Measurements from ENCODE around the gene PSAP.

- TF ChIP-seq CTCF (IDR thresholded peaks at IDR 0.05) (no peak), POLR2A (IDR thresholded peaks at IDR 0.05) (peak in 2 of 3 donors; percentile 35 to 48)
Measured at GRCh38 chr10:71771821-71772617, 79.0 kb downstream of the PSAP start.

Data from body of pancreas (tissue), 4 donors.